Mesenchymal stem cell (in vitro differentiated cells and primary cell): ENCODE results near the gene IGFBP6.

Experiments used
- DNase-seq: peaks from one replicate; pipeline ENCODE4 v3.0.0-alpha.2; 2013
- H2AFZ ChIP-seq: one replicate; pipeline ENCODE4 v1.6.1; 2013; ENCODE audit warnings: low read depth, mild to moderate bottlenecking, control low read depth, inconsistent platforms, low read length, moderate library complexity
- H2AK5ac ChIP-seq: 2 replicates; pipeline ENCODE4 v1.6.1; 2013; ENCODE audit warnings: low read length, moderate library complexity, mild to moderate bottlenecking, inconsistent platforms; ENCODE audit not compliant: severe bottlenecking
- H2BK120ac ChIP-seq: one replicate; pipeline ENCODE4 v1.6.1; 2013; ENCODE audit warnings: low read depth, mild to moderate bottlenecking, inconsistent platforms, low read length, moderate library complexity
- H2BK12ac ChIP-seq, 2 experiments: one replicate each; pipeline ENCODE4 v1.6.1; 2013; ENCODE audit warnings: inconsistent platforms in 2 of 2, low read length in 2 of 2, mild to moderate bottlenecking in 2 of 2, moderate library complexity in 2 of 2, control low read depth in 1 of 2
- H2BK15ac ChIP-seq: one replicate; pipeline ENCODE4 v1.6.1; 2013; ENCODE audit warnings: mild to moderate bottlenecking, low read depth, inconsistent platforms; ENCODE audit not compliant: poor library complexity, severe bottlenecking
- H2BK5ac ChIP-seq: 2 replicates; pipeline ENCODE4 v1.6.1; 2013; ENCODE audit warnings: low read depth, mild to moderate bottlenecking, low read length, control low read depth, inconsistent platforms; ENCODE audit not compliant: poor library complexity, severe bottlenecking
- H3K14ac ChIP-seq, 2 experiments: one replicate each; pipeline ENCODE4 v1.6.1; 2013; ENCODE audit warnings: inconsistent platforms in 2 of 2, low read length in 2 of 2, control low read depth in 1 of 2, mild to moderate bottlenecking in 1 of 2, moderate library complexity in 1 of 2
- H3K18ac ChIP-seq, 2 experiments: one replicate each; pipeline ENCODE4 v1.6.1; 2013; ENCODE audit warnings: inconsistent platforms in 2 of 2, low read length in 2 of 2, control low read depth in 1 of 2, low read depth in 1 of 2, mild to moderate bottlenecking in 1 of 2
- H3K23ac ChIP-seq, 2 experiments: one replicate each; pipeline ENCODE4 v1.6.1; 2013; ENCODE audit warnings: inconsistent platforms in 2 of 2, low read length in 2 of 2, mild to moderate bottlenecking in 2 of 2, moderate library complexity in 2 of 2, control low read depth in 1 of 2
- H3K27ac ChIP-seq: 2 replicates; pipeline ENCODE4 v1.5.1; 2013; ENCODE audit warnings: mild to moderate bottlenecking, moderate library complexity, low read length, control low read depth, inconsistent platforms; ENCODE audit not compliant: poor library complexity, severe bottlenecking
- H3K27me3 ChIP-seq, 2 experiments: 2 replicates each; pipeline versions ENCODE4 v1.6.1 to v1.7.0; 2013; ENCODE audit warnings: low read length in 2 of 2, mild to moderate bottlenecking in 2 of 2, moderate library complexity in 2 of 2, control low read depth in 1 of 2, inconsistent platforms in 1 of 2; ENCODE audit not compliant: control insufficient read depth in 1 of 2, insufficient read depth in 1 of 2
- H3K36me3 ChIP-seq, 2 experiments: 2 replicates each; pipeline versions ENCODE4 v1.6.1 to v1.7.0; 2013; ENCODE audit warnings: low read length in 2 of 2, control low read depth in 1 of 2, inconsistent platforms in 1 of 2, low read depth in 1 of 2, mild to moderate bottlenecking in 1 of 2; ENCODE audit not compliant: insufficient read depth in 2 of 2, control insufficient read depth in 1 of 2
- H3K4ac ChIP-seq, 2 experiments: one replicate each; pipeline ENCODE4 v1.6.1; 2013; ENCODE audit warnings: inconsistent platforms in 2 of 2, low read length in 2 of 2, mild to moderate bottlenecking in 2 of 2, moderate library complexity in 2 of 2, control low read depth in 1 of 2, low read depth in 1 of 2
- H3K4me1 ChIP-seq: 2 replicates; pipeline ENCODE4 v1.6.1; 2013; ENCODE audit warnings: low read depth, low read length, control low read depth; ENCODE audit not compliant: control insufficient read depth, insufficient read depth
- H3K4me2 ChIP-seq: 2 replicates; pipeline ENCODE4 v1.6.1; 2013; ENCODE audit warnings: low read length, mild to moderate bottlenecking, inconsistent platforms; ENCODE audit not compliant: poor library complexity, severe bottlenecking
- H3K4me3 ChIP-seq, 2 experiments: 2 replicates each; pipeline versions ENCODE4 v1.5.1 to v1.7.0; 2013; ENCODE audit warnings: low read length in 2 of 2, mild to moderate bottlenecking in 2 of 2, control low read depth in 1 of 2, low read depth in 1 of 2; ENCODE audit not compliant: insufficient read depth in 1 of 2
- H3K79me1 ChIP-seq: replicated peaks from 2 replicates; pipeline ENCODE4 v1.6.1; 2013; ENCODE audit warnings: mild to moderate bottlenecking, control low read depth, low read length, inconsistent platforms; ENCODE audit not compliant: poor library complexity, severe bottlenecking
- H3K9ac ChIP-seq: 2 replicates; pipeline ENCODE4 v1.7.0; 2013; ENCODE audit warnings: mild to moderate bottlenecking, low read length, moderate library complexity
- H3K9me3 ChIP-seq: 2 replicates; pipeline ENCODE4 v1.7.0; 2013; ENCODE audit warnings: mild to moderate bottlenecking, low read length; ENCODE audit not compliant: control insufficient read depth
- H4K8ac ChIP-seq: one replicate; pipeline ENCODE4 v1.6.1; 2013; ENCODE audit warnings: inconsistent platforms, mild to moderate bottlenecking, low read length, moderate library complexity
- H4K91ac ChIP-seq: one replicate; pipeline ENCODE4 v1.6.1; 2013; ENCODE audit warnings: mild to moderate bottlenecking, low read length, inconsistent platforms
- WGBS: methylation state at CpG from one replicate; pipeline ENCODE4 v1.1.7; 2013; ENCODE audit warnings: mixed read lengths; 5-methylcytosine and 5-hydroxymethylcytosine counted together

Gene IGFBP6

DNA sequence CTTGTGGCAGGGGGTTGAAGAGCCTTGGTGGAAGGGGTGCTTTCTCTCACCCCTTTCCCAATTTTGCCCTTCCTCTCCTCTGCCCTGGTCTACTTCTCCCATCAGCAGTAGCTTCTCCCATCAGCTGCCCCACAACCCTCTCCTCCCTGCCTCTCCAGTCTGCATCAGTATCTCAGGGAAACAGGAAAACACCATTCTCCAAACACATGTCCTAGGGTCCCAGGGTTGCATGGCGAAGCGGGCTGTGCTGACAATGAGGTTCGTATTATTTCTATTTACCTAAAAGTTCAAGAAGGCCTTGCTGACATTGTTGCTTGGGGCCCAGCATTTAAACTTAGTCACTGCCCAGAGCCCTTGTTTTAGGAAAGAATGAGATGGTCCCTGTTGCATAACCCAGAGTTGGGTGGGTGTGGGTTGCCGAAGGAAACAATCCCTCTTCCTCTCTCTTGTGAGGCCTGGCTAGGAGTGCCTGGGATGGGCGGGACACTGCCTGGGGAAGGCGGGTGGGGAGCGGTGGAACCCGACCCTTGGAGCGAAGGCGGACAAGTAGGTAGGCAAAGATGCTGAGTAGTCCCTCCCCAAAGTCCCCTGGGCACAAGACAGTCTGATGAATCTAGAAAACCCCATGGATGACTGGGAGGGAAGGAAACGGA, 1.3 kb upstream of the IGFBP6 start:
- Histone ChIP-seq H2BK12ac (peak overlapping the region in 1 of 2 experiments; percentile 68), H2AK5ac (no peak overlapping the region), H3K18ac (peak overlapping the region in 1 of 2 experiments; percentile 59), H3K27me3 (peaks cover 0 to 15% of the 10 kb centered on the region in 2 experiments), H3K4ac (peak overlapping the region; percentile 36 to 45), H2AFZ (no peak overlapping the region), H3K23ac (peak overlapping the region in 1 of 2 experiments; percentile 64), H3K14ac (no peak overlapping the region), H3K4me2 (no peak overlapping the region), H2BK120ac (no peak overlapping the region), H3K27ac (no peak overlapping the region), H3K36me3 (peaks cover 0 to 12% of the 10 kb centered on the region in 2 experiments), H3K4me3 (peak overlapping the region in 1 of 2 experiments; percentile 85), H3K79me1 (no peaks in the 10 kb centered on the region), H4K8ac (peak overlapping the region; percentile 55), H4K91ac (no peak overlapping the region), H2BK5ac (no peak overlapping the region), H3K9me3 (no peaks in the 10 kb centered on the region), H2BK15ac (no peak overlapping the region), H3K4me1 (peaks cover 25% of the 10 kb centered on the region), H3K9ac (peak overlapping the region; percentile 94)
- WGBS: 44% methylated on average over 11 of the region's 11 CpGs
- DNase-seq: peak; percentile 64

- Histone ChIP-seq H2AK5ac (no peak overlapping the region), H3K4me1 (peaks cover 25% of the 10 kb centered on the region), H3K9ac (peak overlapping the region; percentile 94), H3K4ac (peak overlapping the region; percentile 47 to 82), H2AFZ (no peak overlapping the region), H3K27ac (no peak overlapping the region), H2BK15ac (no peak overlapping the region), H3K4me2 (peak overlapping the region; percentile 100), H2BK12ac (peak overlapping the region; percentile 51 to 92), H3K14ac (no peak overlapping the region), H3K36me3 (peaks cover 0 to 18% of the 10 kb centered on the region in 2 experiments), H3K27me3 (peaks cover 0 to 10% of the 10 kb centered on the region in 2 experiments), H3K18ac (peak overlapping the region; percentile 60 to 85), H2BK5ac (no peak overlapping the region), H4K8ac (peak overlapping the region; percentile 84), H3K4me3 (peak overlapping the region in 1 of 2 experiments; percentile 85), H4K91ac (peak overlapping the region; percentile 6), H2BK120ac (no peak overlapping the region), H3K23ac (no peak overlapping the region), H3K9me3 (no peaks in the 10 kb centered on the region), H3K79me1 (no peaks in the 10 kb centered on the region)
- WGBS: 23% methylated on average over 7 of the region's 9 CpGs
- DNase-seq: peak; percentile 10
These were observed 708 bp upstream of the IGFBP6 start for GRCh38 chr12:53096759-53097158.

DNA sequence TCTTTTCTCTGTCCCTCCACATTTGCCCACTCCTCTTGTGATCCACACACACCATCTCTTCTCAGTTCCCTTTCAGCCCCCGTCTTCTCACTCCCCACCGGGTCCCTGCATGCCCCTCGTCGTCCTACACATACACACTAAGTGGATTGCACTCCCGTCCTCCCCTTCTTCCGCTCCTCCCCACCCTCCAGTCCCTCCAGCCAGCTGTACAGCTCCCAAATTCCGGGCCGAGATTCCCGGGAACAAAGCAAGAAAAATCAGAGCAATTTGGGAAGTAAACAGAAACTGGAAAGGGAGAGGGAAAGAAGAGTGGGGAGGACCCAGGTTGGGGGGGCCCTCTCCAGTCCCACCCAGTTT, 282 bp upstream of the IGFBP6 start:
- no peaks in the 10 kb centered on the region for H3K9me3 ChIP-seq
- peak overlapping the region; percentile 66 to 85 for H3K4me3 ChIP-seq

GRCh38 chr12:53098354-53098981, 1.0 kb downstream of the IGFBP6 start:
- Histone ChIP-seq H2BK120ac (peak overlapping the region; percentile 97), H2BK5ac (no peak overlapping the region), H3K27ac (peak overlapping the region; percentile 72), H3K36me3 (peaks cover 0 to 33% of the 10 kb centered on the region in 2 experiments), H3K27me3 (peaks cover 0 to 9% of the 10 kb centered on the region in 2 experiments), H3K9ac (peak overlapping the region; percentile 94), H3K23ac (no peak overlapping the region), H3K14ac (no peak overlapping the region), H2BK12ac (peak overlapping the region; percentile 43 to 54), H3K18ac (peak overlapping the region; percentile 34 to 87), H4K8ac (peak overlapping the region; percentile 99), H3K4me1 (peaks cover 25% of the 10 kb centered on the region), H2AFZ (peak overlapping the region; percentile 36), H3K79me1 (no peaks in the 10 kb centered on the region), H2BK15ac (peak overlapping the region; percentile 71), H3K9me3 (no peaks in the 10 kb centered on the region), H3K4me2 (peak overlapping the region; percentile 100), H3K4ac (peak overlapping the region; percentile 4 to 54), H3K4me3 (peak overlapping the region; percentile 66 to 85), H2AK5ac (peak overlapping the region; percentile 28), H4K91ac (peak overlapping the region; percentile 19)
- DNase-seq: peak; percentile 57
- 10% methylated on average over 11 of the region's 13 CpGs for WGBS

More for the DNA sequence above, 282 bp upstream of the IGFBP6 start:
- Histone ChIP-seq H3K14ac (peak overlapping the region in 1 of 2 experiments; percentile 62), H3K27me3 (peaks cover 0 to 9% of the 10 kb centered on the region in 2 experiments), H3K36me3 (peaks cover 0 to 22% of the 10 kb centered on the region in 2 experiments), H2BK120ac (peak overlapping the region; percentile 97), H3K9ac (peak overlapping the region; percentile 94), H2AFZ (peak overlapping the region; percentile 1), H2AK5ac (no peak overlapping the region), H3K27ac (no peak overlapping the region), H2BK15ac (peak overlapping the region; percentile 77), H4K8ac (peak overlapping the region; percentile 84), H3K18ac (peak overlapping the region; percentile 60 to 85), H4K91ac (peak overlapping the region; percentile 6), H3K4me2 (peak overlapping the region; percentile 100), H3K79me1 (no peaks in the 10 kb centered on the region), H3K23ac (peak overlapping the region in 1 of 2 experiments; percentile 90), H3K4me1 (peaks cover 25% of the 10 kb centered on the region), H2BK12ac (peak overlapping the region; percentile 51 to 92), H3K4ac (peak overlapping the region; percentile 47 to 82), H2BK5ac (no peak overlapping the region)
- 2% methylated on average over 5 of the region's 9 CpGs for WGBS
- peak; percentile 32 for DNase-seq
